Cardiac muscle cell (in vitro differentiated cells and primary cell): ENCODE measurements around the gene PRKCB. TPM values are rescaled to one million over a fixed set of nuclear protein-coding genes. Genes with fewer than 3 reads are reported as not detected.

ENCODE experiments used
- DNase-seq, 2 donors: peaks; one replicate each; pipeline versions ENCODE4 v3.0.0 to v3.0.0-alpha.2; 2010 to 2017; ENCODE audit warnings: low read depth in 1 of 2, low spot score in 1 of 2
- H3K27ac ChIP-seq: fragments of 200-600 bp; sonication (generic); 2 replicates; pipeline ENCODE4 v1.5.1; 2016
- H3K27me3 ChIP-seq: fragments of 200-600 bp; sonication (generic); 2 replicates; pipeline ENCODE4 v1.6.0; 2016; ENCODE audit warnings: control low read depth
- H3K36me3 ChIP-seq: fragments of 200-600 bp; sonication (generic); 2 replicates; pipeline ENCODE4 v1.5.1; 2016; ENCODE audit warnings: control low read depth
- H3K4me1 ChIP-seq: fragments of 200-600 bp; sonication (generic); 2 replicates; pipeline ENCODE4 v1.8.1; 2017; ENCODE audit warnings: low read depth, mild to moderate bottlenecking, mixed run types
- H3K4me3 ChIP-seq: fragments of 200-600 bp; sonication (generic); 2 replicates; pipeline ENCODE4 v1.5.1; 2016; ENCODE audit warnings: mild to moderate bottlenecking
- H3K9me3 ChIP-seq: fragments of 200-600 bp; sonication (generic); 2 replicates; pipeline ENCODE4 v1.5.1; 2017; ENCODE audit warnings: low read depth, mild to moderate bottlenecking, control low read depth
- CTCF ChIP-seq: IDR thresholded peaks from 2 replicates; pipeline ENCODE4 v1.5.1; 2012; ENCODE audit warnings: low read depth, mild to moderate bottlenecking, low read length
- polyA plus RNA-seq: library from polyadenylated mRNA; unstranded; fragments of >200 nt; fragmentation: Nextera tagmentation; extraction: Ambion mirVana; gene quantifications from 2 replicates; pipeline ENCODE4 v1.2.1, GENCODE V29; 2016
- total RNA-seq: library from RNA; depleted of rRNA; stranded (reverse); fragments of >200 nt; gene quantifications from 2 replicates; pipeline ENCODE4 v1.2.3, GENCODE V29; 2016

The PRKCB gene
- total and polyA plus RNA-seq, 2 experiments from 2014 or later = 0.66 to 1.5 TPM

GRCh38 chr16:24123275-24123674, 287.5 kb downstream of the PRKCB start:
- Histone ChIP-seq H3K27me3 (no peaks in the 10 kb centered on the region), H3K36me3 (no peaks in the 10 kb centered on the region), H3K9me3 (no peaks in the 10 kb centered on the region), H3K4me1 (no peaks in the 10 kb centered on the region), H3K4me3 (no peak overlapping the region), H3K27ac (no peak overlapping the region)
- no peak for DNase-seq
- no peak for TF ChIP-seq CTCF

- Histone ChIP-seq H3K36me3 (no peaks in the 10 kb centered on the region), H3K4me3 (no peak overlapping the region), H3K4me1 (no peaks in the 10 kb centered on the region), H3K27me3 (no peaks in the 10 kb centered on the region), H3K27ac (no peak overlapping the region), H3K9me3 (no peaks in the 10 kb centered on the region)
- TF ChIP-seq CTCF = no peak
- DNase-seq = no peak
Measured at GRCh38 chr16:24124291-24124690, 288.5 kb downstream of the PRKCB start.

GRCh38 chr16:24125214-24125613, 289.4 kb downstream of the PRKCB start:
- no peak overlapping the region for H3K27ac ChIP-seq
- DNase-seq = no peak
- TF ChIP-seq CTCF = no peak
- no peaks in the 10 kb centered on the region for H3K9me3 ChIP-seq
- H3K4me3 ChIP-seq = no peak overlapping the region
- H3K27me3 ChIP-seq = no peaks in the 10 kb centered on the region
- H3K4me1 ChIP-seq = no peaks in the 10 kb centered on the region
- H3K36me3 ChIP-seq = no peaks in the 10 kb centered on the region

DNA sequence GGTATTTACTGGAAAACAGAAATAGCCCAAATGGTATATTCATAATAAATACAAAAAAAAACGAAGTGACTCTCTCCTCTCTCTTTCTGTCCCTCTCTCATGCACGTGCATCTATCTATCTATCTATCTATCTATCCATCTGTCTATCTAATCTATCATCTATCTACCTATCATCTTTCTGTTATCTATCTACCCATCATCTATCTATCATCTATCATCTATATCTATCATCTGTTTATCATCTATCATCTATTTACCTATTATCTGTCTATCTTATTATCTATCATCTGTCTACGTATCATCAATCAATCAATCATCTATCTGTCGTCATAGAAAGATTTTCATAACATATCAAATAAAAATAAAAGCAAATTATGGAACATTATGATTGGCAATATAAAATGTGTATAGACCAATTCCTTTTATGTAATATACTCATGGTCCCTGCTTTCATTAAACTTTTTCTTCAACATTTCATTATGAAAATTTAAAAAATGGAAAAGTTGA, 293.7 kb downstream of the PRKCB start:
- no peaks in the 10 kb centered on the region for H3K9me3 ChIP-seq
- TF ChIP-seq CTCF = no peak
- no peaks in the 10 kb centered on the region for H3K36me3 ChIP-seq
- no peaks in the 10 kb centered on the region for H3K4me1 ChIP-seq
- H3K27me3 ChIP-seq = no peaks in the 10 kb centered on the region
- H3K27ac ChIP-seq = no peak overlapping the region
- H3K4me3 ChIP-seq = no peak overlapping the region
- DNase-seq = no peak

DNA sequence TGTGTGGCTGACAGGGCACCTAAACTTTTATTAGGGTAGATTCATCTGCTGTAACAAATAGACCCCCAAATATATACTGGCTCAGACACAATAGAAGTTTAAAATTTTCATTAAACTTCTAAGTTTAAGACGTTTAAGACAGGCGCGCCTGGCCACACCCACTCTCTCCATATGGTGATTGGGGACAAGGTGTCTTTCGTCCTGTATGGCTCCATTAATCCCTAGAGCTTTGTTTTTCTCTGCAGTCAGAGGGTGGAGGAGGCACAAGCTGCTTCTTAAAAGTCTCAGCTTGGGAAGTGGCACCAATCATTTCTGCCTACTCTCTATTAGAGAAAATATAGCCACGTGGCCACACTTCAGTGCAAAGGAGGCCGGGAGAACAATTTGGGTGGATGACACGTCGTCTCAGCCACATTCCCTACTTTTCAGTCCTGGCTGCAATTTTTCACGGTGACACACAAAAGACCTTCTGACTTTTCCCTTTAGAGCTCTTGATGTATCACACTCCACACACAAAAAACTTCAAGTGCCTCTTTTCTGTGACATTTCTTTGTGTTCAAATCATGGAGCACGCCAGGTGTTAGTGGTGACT, 294.8 kb downstream of the PRKCB start:
- H3K9me3 ChIP-seq = no peaks in the 10 kb centered on the region
- peak in 1 of 2 donors; percentile 1 for DNase-seq
- H3K27me3 ChIP-seq = no peaks in the 10 kb centered on the region
- TF ChIP-seq CTCF = no peak
- H3K27ac ChIP-seq = no peak overlapping the region
- H3K4me3 ChIP-seq = no peak overlapping the region
- H3K4me1 ChIP-seq = no peaks in the 10 kb centered on the region
- no peaks in the 10 kb centered on the region for H3K36me3 ChIP-seq

GRCh38 chr16:24131294-24131693, 295.5 kb downstream of the PRKCB start:
- Histone ChIP-seq H3K27me3 (no peaks in the 10 kb centered on the region), H3K36me3 (no peaks in the 10 kb centered on the region), H3K27ac (no peak overlapping the region), H3K9me3 (no peaks in the 10 kb centered on the region), H3K4me1 (no peaks in the 10 kb centered on the region), H3K4me3 (no peak overlapping the region)
- no peak for DNase-seq
- TF ChIP-seq CTCF = no peak
